SH-SY5Y (cell line): ENCODE results near the gene PPFIA4.

ENCODE experiments used
- GATA2 ChIP-seq: IDR thresholded peaks from 2 replicates; pipeline ENCODE4 v1.6.1; 2011; ENCODE audit warnings: mild to moderate bottlenecking, low read depth, low read length
- GATA3 ChIP-seq: IDR thresholded peaks from 2 replicates; pipeline ENCODE4 v1.6.1; 2011; ENCODE audit warnings: low read depth, mild to moderate bottlenecking, low read length, moderate library complexity

- no peak for TF ChIP-seq GATA2
- TF ChIP-seq GATA3: no peak
Observed at GRCh38 chr1:203048555-203049051, 22.3 kb downstream of the PPFIA4 start.
